IMR-90 (cell line): Measurements from ENCODE around the gene ANP32A. TPM values are rescaled to one million over a fixed set of nuclear protein-coding genes. Genes with fewer than 3 reads are reported as not detected.
A peak's percentile ranks its signal among the peaks of the same experiment; 100 is the strongest.

Experiments used
- ATAC-seq: fragments of 200-7000 bp; cut with Tn5 transposase; 2 replicates; pipeline ENCODE4 v1.9.1; 2020; ENCODE audit warnings: low read depth, mild to moderate bottlenecking, moderate library complexity
- BruUV-seq: library from RNA; stranded (reverse); fragments of 400-500 nt; replicated peaks from 2 replicates; lab custom pipeline; 2021; lab: Mats Ljungman, UMichigan
- CTCF ChIA-PET: fragments of 300-600 bp; formaldehyde crosslinking; extraction: SDS; loops from one replicate; lab custom pipeline; 2021; ENCODE audit warnings: antibody characterized with exemption; lab: Yijun Ruan, JAX
- POLR2A ChIA-PET: fragments of 300-600 bp; sonication (Branson Sonifier 250); formaldehyde crosslinking; loops from one replicate; lab custom pipeline; 2022; ENCODE audit warnings: antibody characterized with exemption; ENCODE audit not compliant: unreplicated experiment; lab: Charles Lee
- DNase-seq: peaks from one replicate; pipeline ENCODE4 v3.0.0; 2013
- H2AFZ ChIP-seq: replicated peaks from 2 replicates; pipeline ENCODE3; 2013; ENCODE audit warnings: low read length, mild to moderate bottlenecking; ENCODE audit not compliant: poor library complexity
- H2AK5ac ChIP-seq: 2 replicates; pipeline ENCODE4 v1.6.1; 2013; ENCODE audit warnings: low read depth, low read length, inconsistent platforms
- H2AK9ac ChIP-seq: replicated peaks from 2 replicates; pipeline ENCODE3; 2013; ENCODE audit warnings: mild to moderate bottlenecking, low read depth, low read length, moderate library complexity; ENCODE audit not compliant: poor library complexity
- H2BK120ac ChIP-seq: 2 replicates; pipeline ENCODE4 v1.6.1; 2013; ENCODE audit warnings: low read depth, low read length, inconsistent platforms
- H2BK15ac ChIP-seq: 3 replicates; pipeline ENCODE4 v1.6.1; 2013; ENCODE audit warnings: low read depth, low read length, inconsistent platforms
- H2BK20ac ChIP-seq: 2 replicates; pipeline ENCODE4 v1.6.1; 2013; ENCODE audit warnings: low read depth, mild to moderate bottlenecking, inconsistent platforms, low read length, moderate library complexity
- H2BK5ac ChIP-seq: 2 replicates; pipeline ENCODE4 v1.6.1; 2013; ENCODE audit warnings: mild to moderate bottlenecking, low read depth, low read length, inconsistent platforms; ENCODE audit not compliant: poor library complexity, severe bottlenecking
- H3K14ac ChIP-seq: replicated peaks from 2 replicates; pipeline ENCODE4 v1.6.1; 2013; ENCODE audit warnings: low read depth, low read length, inconsistent platforms
- H3K18ac ChIP-seq: 2 replicates; pipeline ENCODE4 v1.6.1; 2013; ENCODE audit warnings: low read depth, low read length, control low read depth
- H3K23ac ChIP-seq: 2 replicates; pipeline ENCODE4 v1.6.1; 2013; ENCODE audit warnings: low read depth, low read length, inconsistent platforms
- H3K27ac ChIP-seq: 2 replicates; pipeline ENCODE4 v1.5.1; 2013; ENCODE audit warnings: mild to moderate bottlenecking, control low read depth, low read length; ENCODE audit not compliant: insufficient read depth
- H3K27me3 ChIP-seq: 2 replicates; pipeline ENCODE4 v1.6.1; 2013; ENCODE audit warnings: low read length; ENCODE audit not compliant: control insufficient read depth, insufficient read depth
- H3K36me3 ChIP-seq: 2 replicates; pipeline ENCODE4 v1.6.1; 2013; ENCODE audit warnings: low read length, mixed read lengths; ENCODE audit not compliant: control insufficient read depth, insufficient read depth
- H3K4ac ChIP-seq: 2 replicates; pipeline ENCODE4 v1.6.1; 2013; ENCODE audit warnings: low read depth, low read length, inconsistent platforms
- H3K4me1 ChIP-seq: 2 replicates; pipeline ENCODE4 v1.6.1; 2013; ENCODE audit warnings: low read length, mixed read lengths; ENCODE audit not compliant: control insufficient read depth, insufficient read depth
- H3K4me2 ChIP-seq: 2 replicates; pipeline ENCODE4 v1.6.1; 2013; ENCODE audit warnings: low read depth, mild to moderate bottlenecking, control low read depth, low read length, moderate library complexity
- H3K4me3 ChIP-seq: 2 replicates; pipeline ENCODE4 v1.5.1; 2013; ENCODE audit warnings: low read depth, mild to moderate bottlenecking, control low read depth, low read length, moderate library complexity; ENCODE audit not compliant: insufficient read depth
- H3K56ac ChIP-seq: 2 replicates; pipeline ENCODE4 v1.6.1; 2013; ENCODE audit warnings: low read length, inconsistent platforms; ENCODE audit not compliant: insufficient read depth; ENCODE audit errors: extremely low read depth
- H3K79me1 ChIP-seq, 2 experiments: 2 replicates each; pipeline ENCODE4 v1.6.1; 2013; ENCODE audit warnings: low read length in 2 of 2, inconsistent platforms in 1 of 2, low read depth in 1 of 2
- H3K9ac ChIP-seq: 2 replicates; pipeline ENCODE4 v1.6.1; 2013; ENCODE audit warnings: low read depth, low read length, control low read depth
- H3K9me1 ChIP-seq: 2 replicates; pipeline ENCODE4 v1.6.1; 2013; ENCODE audit warnings: low read length, inconsistent platforms; ENCODE audit not compliant: insufficient read depth
- H3K9me3 ChIP-seq: 2 replicates; pipeline ENCODE4 v1.6.1; 2013; ENCODE audit warnings: low read length; ENCODE audit not compliant: control insufficient read depth, insufficient read depth
- H4K20me1 ChIP-seq: 2 replicates; pipeline ENCODE4 v1.6.1; 2013; ENCODE audit warnings: low read length, inconsistent platforms; ENCODE audit not compliant: insufficient read depth
- H4K5ac ChIP-seq: 2 replicates; pipeline ENCODE4 v1.6.1; 2013; ENCODE audit warnings: mild to moderate bottlenecking, low read depth, low read length, control low read depth
- H4K8ac ChIP-seq, 2 experiments: 2 replicates each; pipeline ENCODE4 v1.6.1; 2013; ENCODE audit warnings: low read depth in 2 of 2, low read length in 2 of 2, control low read depth in 1 of 2, inconsistent platforms in 1 of 2
- H4K91ac ChIP-seq: 2 replicates; pipeline ENCODE4 v1.6.1; 2013; ENCODE audit warnings: low read depth, low read length, inconsistent platforms; ENCODE audit not compliant: insufficient read depth
- BHLHE40 ChIP-seq: fragments of 150-350 bp; IDR thresholded peaks from 2 replicates; pipeline ENCODE4 v1.6.1; 2016; ENCODE audit warnings: mild to moderate bottlenecking, low read depth, low read length
- NFE2L2 ChIP-seq: fragments of 150-350 bp; IDR thresholded peaks from 2 replicates; pipeline ENCODE4 v1.6.1; 2016; ENCODE audit warnings: low read depth, mild to moderate bottlenecking, low read length
- POLR2A ChIP-seq: IDR thresholded peaks from 2 replicates; pipeline ENCODE4 v1.6.1; 2012; ENCODE audit warnings: mild to moderate bottlenecking, low read depth, low read length
- RFX5 ChIP-seq: IDR thresholded peaks from 2 replicates; pipeline ENCODE4 v1.8.0; 2012; ENCODE audit warnings: low read depth, mild to moderate bottlenecking, low read length, moderate library complexity
- SMC3 ChIP-seq: fragments of 150-350 bp; IDR thresholded peaks from 2 replicates; pipeline ENCODE4 v1.6.1; 2016; ENCODE audit warnings: low read depth, mild to moderate bottlenecking, antibody characterized with exemption, low read length, moderate library complexity
- WGBS, 2 experiments: methylation state at CpG; one replicate each; pipeline versions ENCODE4 v1.1.5 to v1.1.7; 2013; ENCODE audit warnings: missing lambda C conversion rate in 2 of 2; ENCODE audit not compliant: insufficient read length in 1 of 2; ENCODE audit errors: extremely low coverage in 2 of 2; 5-methylcytosine and 5-hydroxymethylcytosine counted together
- dilution Hi-C: fragments of 300-500 bp; cut with HindIII; formaldehyde crosslinking; loops from one replicate; pipeline ENCODE4 v1.14.3; 2018; ENCODE audit warnings: low sequenced_read_pairs; ENCODE audit not compliant: unreplicated experiment
- in situ Hi-C: fragments of 300-500 bp; cut with MboI; formaldehyde crosslinking; loops from 3 replicates; pipeline ENCODE4 v1.14.3; 2019; ENCODE audit warnings: low sequenced_read_pairs, inconsistent platforms, mixed read lengths
- intact Hi-C: fragments of 100-400 bp; cut with micrococcal nuclease; formaldehyde crosslinking; loops from 2 replicates; pipeline ENCODE4 v1.10.0; 2022
- polyA plus RNA-seq, 3 experiments: library from polyadenylated mRNA; depleted of rRNA; stranded (reverse); fragments of >200 nt; gene quantifications; 2 replicates each; pipeline ENCODE4 v1.2.3, GENCODE V29; 2012; ENCODE audit warnings: low replicate concordance in 1 of 3
- total RNA-seq: library from RNA; depleted of rRNA; stranded (reverse); fragments of >200 nt; gene quantifications from 2 replicates; pipeline ENCODE4 v1.2.3, GENCODE V29; 2012
- TF ChIP-seq, protein P1 (sequence below): conservative IDR thresholded peaks from 2 replicates; pipeline ENCODE4 v1.5.1; 2012; ENCODE audit warnings: mild to moderate bottlenecking, low read depth, low read length, improper control_type of control experiment
- TF ChIP-seq, protein P2 (sequence below): fragments of 150-350 bp; IDR thresholded peaks from 2 replicates; pipeline ENCODE4 v1.6.1; 2016; ENCODE audit warnings: low read depth, mild to moderate bottlenecking, low read length, moderate library complexity, borderline replicate concordance

Gene ANP32A
- total and polyA plus RNA-seq, 2 of the 4 experiments (the other 2 are of a cell fraction), result 62.4 to 72.8 TPM

DNA sequence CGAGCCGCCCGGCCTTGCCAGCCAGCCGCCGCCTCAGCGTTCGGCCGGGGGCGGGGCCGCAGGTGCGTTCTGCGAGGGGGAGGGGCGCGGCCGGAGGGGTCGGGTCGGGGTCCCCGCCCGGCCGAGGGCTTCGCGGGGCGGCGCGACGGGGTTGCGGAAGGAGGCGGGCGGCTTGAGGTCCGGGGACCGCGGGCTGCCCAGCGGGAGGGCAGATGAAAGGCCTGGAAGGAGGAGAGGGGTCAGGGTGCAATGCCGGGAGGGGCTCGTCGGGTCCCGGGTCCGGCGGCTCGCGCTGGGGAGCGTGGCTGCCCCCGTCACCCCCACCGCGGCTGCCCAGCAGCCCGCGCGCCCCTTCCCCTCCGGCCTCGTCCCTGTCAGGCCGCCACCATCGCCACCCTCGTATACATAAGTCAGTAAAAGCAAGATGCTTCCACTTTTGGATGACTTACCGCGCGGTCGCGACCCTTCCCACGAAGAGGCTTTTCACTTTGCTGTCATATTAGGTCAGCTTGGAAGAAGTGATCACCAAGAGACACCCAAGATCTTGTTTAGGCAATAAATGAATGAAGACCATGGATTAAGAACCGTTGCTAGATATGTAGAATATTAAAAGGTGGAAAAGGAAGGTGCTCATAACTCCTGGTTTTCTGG is 620 bp upstream of the ANP32A start:
- H3K4ac ChIP-seq, result peak overlapping the region; percentile 53; the same call in 1 of the 2 replicates
- in situ Hi-C loops, result no loop called here
- H3K79me1 ChIP-seq, result peaks cover 17 to 27% of the 10 kb centered on the region in 2 experiments
- H2BK5ac ChIP-seq, result no peak overlapping the region
- POLR2A ChIA-PET, result no interaction called here
- no peak overlapping the region for H2BK15ac ChIP-seq
- H2AK9ac ChIP-seq, result no peak overlapping the region
- H3K9me1 ChIP-seq, result peaks cover 2% of the 10 kb centered on the region; the same call in 1 of the 2 replicates
- H3K4me1 ChIP-seq, result peaks cover 5% of the 10 kb centered on the region
- CTCF ChIA-PET, result no interaction called here
- no peak overlapping the region for H2BK20ac ChIP-seq
- no peak overlapping the region for H4K91ac ChIP-seq
- no peak overlapping the region for H4K5ac ChIP-seq
- no peak overlapping the region for H3K18ac ChIP-seq
- peak overlapping the region; percentile 87 for H3K23ac ChIP-seq
- DNase-seq (no peak), ATAC-seq (no peak)
- 0 out of 2 replicates have a peak overlapping the region, but pooled peaks have one; percentile 41 for H3K14ac ChIP-seq
- 0 out of 2 replicates have a peak overlapping the region, but pooled peaks have one; percentile 35 for H3K56ac ChIP-seq
- 0% methylated on average over 14 of the region's 60 CpGs; no CpG with 5 or more reads in 1 of the 2 experiments for WGBS, 2 experiments
- no peak overlapping the region for H2BK120ac ChIP-seq
- dilution Hi-C loops, result no loop called here
- TF ChIP-seq RFX5, result no peak
- no peak for TF ChIP-seq NFE2L2
- TF ChIP-seq POLR2A, result no peak
- TF ChIP-seq, protein P1, sequence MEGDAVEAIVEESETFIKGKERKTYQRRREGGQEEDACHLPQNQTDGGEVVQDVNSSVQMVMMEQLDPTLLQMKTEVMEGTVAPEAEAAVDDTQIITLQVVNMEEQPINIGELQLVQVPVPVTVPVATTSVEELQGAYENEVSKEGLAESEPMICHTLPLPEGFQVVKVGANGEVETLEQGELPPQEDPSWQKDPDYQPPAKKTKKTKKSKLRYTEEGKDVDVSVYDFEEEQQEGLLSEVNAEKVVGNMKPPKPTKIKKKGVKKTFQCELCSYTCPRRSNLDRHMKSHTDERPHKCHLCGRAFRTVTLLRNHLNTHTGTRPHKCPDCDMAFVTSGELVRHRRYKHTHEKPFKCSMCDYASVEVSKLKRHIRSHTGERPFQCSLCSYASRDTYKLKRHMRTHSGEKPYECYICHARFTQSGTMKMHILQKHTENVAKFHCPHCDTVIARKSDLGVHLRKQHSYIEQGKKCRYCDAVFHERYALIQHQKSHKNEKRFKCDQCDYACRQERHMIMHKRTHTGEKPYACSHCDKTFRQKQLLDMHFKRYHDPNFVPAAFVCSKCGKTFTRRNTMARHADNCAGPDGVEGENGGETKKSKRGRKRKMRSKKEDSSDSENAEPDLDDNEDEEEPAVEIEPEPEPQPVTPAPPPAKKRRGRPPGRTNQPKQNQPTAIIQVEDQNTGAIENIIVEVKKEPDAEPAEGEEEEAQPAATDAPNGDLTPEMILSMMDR, result no peak
- no peak for TF ChIP-seq SMC3
- TF ChIP-seq, protein P2, sequence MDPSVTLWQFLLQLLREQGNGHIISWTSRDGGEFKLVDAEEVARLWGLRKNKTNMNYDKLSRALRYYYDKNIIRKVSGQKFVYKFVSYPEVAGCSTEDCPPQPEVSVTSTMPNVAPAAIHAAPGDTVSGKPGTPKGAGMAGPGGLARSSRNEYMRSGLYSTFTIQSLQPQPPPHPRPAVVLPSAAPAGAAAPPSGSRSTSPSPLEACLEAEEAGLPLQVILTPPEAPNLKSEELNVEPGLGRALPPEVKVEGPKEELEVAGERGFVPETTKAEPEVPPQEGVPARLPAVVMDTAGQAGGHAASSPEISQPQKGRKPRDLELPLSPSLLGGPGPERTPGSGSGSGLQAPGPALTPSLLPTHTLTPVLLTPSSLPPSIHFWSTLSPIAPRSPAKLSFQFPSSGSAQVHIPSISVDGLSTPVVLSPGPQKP, result no peak
- no peak for TF ChIP-seq BHLHE40
- H3K4me3 ChIP-seq, result peak overlapping the region; percentile 78
- peaks cover 9% of the 10 kb centered on the region for H4K20me1 ChIP-seq
- no peak overlapping the region for H2AK5ac ChIP-seq
- intact Hi-C loops, result loop anchor here (1.0 to 5.0 kb wide), 2 partner anchors 54 to 89 kb away; no protein-coding TSS in a partner anchor
- H3K27ac ChIP-seq, result peak overlapping the region; percentile 22; the same call in 1 of the 2 replicates
- no peaks in the 10 kb centered on the region for H3K9me3 ChIP-seq
- peak overlapping the region; percentile 60 for H3K9ac ChIP-seq
- no TSS peak for BruUV-seq
- H4K8ac ChIP-seq, result no peak overlapping the region; a peak in 1 of 4 replicates
- peak overlapping the region; percentile 95 for H2AFZ ChIP-seq
- peak overlapping the region; percentile 96 for H3K4me2 ChIP-seq
- no peaks in the 10 kb centered on the region for H3K36me3 ChIP-seq
- H3K27me3 ChIP-seq, result no peaks in the 10 kb centered on the region
